GM18873 (cell line): ENCODE results near the gene FXN.

Source experiments
- ATAC-seq: cut with Tn5 transposase; IDR thresholded peaks from one replicate; pipeline ENCODE4 v1.9.1; 2021; ENCODE audit warnings: mild to moderate bottlenecking, moderate library complexity, moderate number of reproducible peaks; ENCODE audit not compliant: unreplicated experiment, low FRiP score

The FXN gene

DNA sequence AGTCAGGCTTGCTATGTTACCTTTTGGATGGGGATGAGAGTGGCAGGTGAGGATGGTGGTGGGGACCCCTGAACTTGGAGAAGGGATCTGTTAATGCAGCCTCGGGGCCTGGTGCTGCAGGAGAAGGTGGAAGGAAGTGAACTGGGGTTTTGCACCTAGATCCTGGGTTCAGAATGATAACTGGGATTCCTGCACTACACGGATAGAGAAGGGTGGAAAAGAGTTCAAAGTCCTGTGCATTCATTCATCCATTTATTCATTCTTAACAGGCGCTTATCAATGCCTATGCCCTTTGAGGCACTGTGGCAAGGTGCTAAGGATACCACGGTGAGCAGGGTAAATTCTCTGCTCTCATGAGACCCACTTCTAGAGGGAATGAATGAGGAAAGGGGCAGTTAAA, 96.8 kb downstream of the FXN start:
- ATAC-seq: no peak

DNA sequence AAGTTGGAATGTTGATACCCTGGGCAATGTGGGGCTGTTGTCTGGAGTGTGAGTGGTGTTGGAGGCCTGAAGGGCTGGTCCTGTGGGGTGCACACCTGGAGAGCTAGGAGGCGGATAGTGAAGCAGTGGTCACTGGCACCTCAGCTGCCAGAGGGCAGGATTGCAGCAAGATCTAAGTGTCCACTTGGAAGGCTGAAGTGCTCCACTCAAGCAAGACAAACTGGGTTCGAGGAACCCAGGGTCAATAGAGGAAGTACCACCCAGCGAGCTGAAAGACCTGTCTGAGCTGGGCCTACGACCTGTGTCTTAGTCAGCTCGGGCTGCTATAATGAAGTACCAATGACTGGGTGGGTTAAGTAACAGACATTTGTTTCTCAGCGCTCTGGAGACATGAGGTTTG, 98.9 kb downstream of the FXN start:
- ATAC-seq: no peak

DNA sequence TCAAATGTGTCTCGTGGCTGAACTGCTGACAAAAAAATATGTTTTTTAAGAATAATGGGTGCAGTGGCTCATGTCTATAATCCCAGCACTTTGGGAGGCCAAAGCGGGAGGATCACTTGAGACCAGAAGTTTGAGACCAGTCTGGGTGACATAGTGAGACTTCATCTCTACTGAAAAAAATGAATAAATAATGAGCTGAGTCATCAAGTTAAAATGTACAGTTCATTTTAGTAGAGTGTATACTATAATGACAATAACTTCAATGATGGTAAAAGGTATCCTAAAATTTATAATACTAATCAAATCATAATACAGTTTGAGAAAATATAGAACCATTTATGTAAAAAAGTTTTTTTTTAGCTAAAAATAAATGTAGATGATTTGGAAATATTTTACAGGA, 100.6 kb downstream of the FXN start:
- ATAC-seq: no peak

DNA sequence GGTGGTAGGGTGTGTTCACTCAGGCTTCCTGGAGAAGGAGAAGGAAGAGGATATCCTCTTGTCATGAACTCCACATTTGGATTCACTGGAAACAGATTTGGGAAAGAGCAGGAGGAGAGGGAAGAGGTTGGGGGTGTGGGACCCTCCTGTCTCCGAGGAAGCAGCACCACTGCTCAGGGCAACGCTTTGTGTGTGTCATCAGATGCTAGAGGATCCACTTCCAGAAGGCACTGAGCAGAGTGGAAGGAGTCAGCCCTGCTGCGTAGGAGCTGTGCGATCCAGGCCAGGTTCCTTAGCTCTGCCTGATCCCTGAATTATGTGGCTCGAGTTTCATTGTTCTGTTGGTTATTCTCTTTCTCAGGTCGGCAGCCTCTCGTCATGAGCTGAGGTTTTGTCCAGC, 101.2 kb downstream of the FXN start:
- ATAC-seq: no peak

DNA sequence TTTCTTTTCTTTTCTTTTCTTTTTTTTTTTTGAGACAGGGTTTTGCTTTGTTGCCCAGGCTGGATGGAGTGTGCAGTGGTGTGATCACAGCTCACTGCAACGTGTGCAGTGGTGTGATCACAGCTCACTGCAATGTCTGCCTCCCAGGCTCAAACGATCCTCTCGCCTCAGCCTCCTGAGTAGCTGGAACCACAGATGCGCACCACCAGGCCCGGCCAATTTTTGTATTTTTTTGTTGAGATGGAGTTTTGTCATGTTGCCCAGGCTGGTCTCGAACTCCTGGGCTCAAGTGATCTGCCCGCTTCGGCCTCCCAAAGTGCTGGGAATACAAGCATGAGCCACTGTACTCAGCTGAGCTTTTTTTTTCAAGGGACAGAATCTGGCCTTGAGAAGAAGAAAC, 101.8 kb downstream of the FXN start:
- no peak for ATAC-seq

DNA sequence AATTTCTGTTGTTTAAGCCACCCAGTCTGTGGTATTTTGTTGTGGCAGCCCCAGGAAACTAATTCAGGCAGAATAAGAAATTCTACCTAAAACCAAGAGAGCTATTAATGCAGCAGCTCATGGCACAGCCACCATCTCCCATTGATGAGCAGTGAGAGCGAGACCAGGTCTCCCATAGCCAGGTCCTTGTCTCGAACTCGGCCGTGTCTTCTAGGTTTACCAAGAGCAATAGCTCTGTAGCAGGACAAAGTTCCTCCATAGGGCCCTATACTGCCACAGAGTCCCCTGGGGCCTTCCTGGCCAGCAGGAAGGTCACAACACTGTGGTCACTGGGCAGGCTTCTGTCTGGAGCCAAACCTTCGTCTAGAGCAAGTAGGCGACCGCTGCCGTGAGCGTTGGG, 104.0 kb downstream of the FXN start:
- no peak for ATAC-seq

DNA sequence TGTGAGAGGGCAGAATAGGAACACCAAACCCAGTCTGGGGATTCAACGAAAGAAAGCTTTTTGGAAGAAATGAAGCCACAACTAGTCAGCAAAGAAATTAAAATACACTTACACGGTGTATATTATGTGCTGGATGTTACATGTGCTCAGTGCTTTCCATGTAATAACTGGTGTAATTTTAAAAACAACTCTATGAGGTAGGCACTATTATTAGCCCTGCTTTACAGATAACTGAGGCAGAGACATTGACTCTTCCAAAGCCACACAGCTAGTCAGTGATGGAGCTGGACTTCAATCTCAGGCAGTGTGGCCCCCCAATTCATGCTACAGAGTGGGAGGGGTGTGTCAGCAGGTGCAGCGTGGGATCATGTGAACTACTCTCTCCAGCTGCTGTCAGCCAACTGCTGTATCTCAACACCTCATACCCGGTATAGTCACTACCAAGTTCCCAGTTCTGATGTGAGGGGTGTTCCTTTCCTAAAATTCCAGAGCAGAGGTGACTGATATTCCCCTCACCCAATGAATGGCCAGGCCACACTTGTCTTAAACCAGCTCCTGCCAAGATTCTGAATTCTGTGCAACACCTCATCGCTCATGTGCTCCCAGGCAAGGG, 104.7 kb downstream of the FXN start:
- no peak for ATAC-seq

DNA sequence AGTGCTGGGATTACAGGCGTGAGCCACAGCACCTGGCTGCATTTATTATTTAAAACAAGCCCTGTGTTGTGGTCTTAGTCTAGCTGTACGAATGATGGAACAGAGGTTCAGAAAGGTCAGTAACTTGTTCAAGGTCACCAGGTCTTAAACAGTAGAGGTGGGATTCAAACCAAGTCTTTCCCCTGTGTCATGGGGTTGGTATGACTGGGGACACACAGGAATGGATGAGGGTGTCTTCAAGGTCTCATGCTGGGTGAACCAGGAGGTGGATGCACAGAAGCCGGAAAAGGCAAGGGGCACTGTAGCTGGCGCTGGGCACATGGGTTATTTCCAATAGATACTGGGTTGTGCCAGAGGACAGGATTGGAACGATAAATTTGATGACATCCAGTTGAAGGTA, 106.3 kb downstream of the FXN start:
- ATAC-seq: no peak

DNA sequence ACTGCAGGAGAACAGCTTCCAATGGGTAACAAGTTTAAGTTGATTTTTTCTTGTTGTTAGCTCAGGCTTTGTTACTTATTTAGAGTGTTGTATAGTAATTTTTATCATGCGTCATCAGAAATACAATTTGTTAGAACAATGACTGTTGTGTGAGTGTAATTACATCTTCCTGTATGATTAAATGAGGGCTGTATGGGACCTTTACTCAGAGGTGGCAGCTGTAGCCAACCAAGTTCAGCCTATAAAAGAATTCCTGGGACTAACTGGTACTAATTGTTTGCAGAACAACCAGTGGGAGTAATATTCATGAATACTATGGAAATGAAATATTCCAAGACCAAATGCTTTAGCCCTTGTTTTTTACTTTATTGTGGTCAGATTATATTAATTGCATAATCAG, 107.7 kb downstream of the FXN start:
- no peak for ATAC-seq

DNA sequence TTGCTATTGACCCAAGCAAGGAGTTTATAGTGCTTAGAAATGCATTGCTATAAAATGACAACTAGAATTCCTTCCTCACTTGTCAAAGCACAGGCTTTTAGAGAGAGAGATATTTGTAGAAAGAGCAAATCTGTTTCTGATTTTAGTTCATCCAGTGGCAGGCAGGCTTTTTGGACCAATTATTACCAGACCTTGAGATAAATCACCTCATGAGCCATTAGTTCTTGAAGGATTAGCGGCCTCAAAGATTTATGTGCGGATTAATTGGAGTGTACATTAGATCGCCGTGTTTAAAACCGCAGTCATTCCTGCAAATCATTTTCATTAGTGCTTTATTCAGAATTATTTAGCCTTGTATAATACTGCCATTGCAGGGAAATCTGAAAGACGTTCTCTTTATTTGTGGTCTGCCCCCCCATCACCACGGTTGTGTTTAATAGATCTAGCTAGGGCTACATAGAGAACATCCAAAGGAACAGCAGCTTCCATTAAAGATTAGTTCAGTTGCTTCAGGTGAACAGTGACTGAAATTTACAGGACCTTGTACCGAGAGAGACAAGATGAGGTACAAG, 109.7 kb downstream of the FXN start:
- no peak for ATAC-seq

DNA sequence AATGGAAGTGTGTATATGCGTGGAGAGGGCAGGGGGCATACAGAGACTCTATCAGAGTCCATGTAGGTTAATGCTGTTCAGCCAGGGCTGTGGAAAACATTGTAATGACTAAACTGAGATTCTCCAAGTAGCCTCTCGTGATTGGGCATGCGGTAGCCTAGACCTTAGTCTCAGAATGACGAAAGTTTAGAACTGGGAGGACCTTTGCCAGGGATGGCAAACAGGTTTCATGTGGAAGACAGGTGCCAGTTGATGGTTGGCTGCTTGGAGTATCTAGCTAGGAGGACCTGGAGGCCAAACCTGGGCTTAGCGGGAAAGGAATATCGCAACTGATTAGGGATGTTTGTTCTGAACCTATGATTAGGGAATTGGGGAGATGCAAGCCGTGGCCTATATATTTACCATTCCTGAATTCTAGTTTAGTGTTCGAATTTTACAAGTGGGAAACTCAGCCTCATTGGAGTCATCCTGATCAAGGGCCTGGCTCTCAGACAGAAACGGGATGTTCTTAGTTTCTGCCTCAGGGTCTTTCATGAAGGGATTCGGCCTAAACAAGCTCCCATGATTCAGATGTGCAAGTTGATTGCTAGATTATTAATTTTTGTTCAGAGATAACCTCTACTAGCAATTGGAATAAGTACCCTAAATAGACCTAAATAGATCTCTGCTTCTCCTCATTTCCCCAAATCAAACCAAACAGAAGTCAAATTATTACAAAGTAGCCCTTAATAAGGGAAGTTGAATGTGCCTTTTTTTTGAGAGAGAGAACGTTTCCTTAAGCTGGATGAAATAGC, 111.7 kb downstream of the FXN start:
- no peak for ATAC-seq

DNA sequence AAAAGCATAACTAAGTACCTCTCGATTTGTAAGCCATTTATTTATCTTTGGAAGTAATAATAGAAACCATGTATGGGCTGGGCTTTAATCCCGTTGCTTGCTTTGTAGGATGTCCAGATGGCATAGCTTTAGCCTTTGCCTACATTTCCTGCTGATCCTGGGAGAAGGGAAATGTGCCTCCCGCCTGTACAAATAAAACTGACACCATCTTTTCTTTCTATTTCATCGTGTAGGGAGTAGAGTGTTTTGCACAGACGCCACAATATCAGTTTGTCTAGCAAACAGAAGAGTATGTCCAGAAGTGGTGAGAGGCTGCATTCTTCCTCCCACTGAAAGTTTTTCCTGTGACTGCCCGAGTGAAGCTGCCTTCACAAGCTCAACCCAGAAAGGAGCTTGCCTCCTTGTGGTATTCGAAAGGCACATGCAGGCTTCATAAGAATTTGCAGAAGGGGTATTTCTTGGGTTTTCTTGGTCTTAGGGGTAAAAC, 113.8 kb downstream of the FXN start:
- no peak for ATAC-seq
